HUES48 (cell line): ENCODE results near the gene CNTRL.
"Not testable (repeated sequence)": the region's sequence is repeated elsewhere in the genome, so short reads cannot be mapped to it uniquely, and the experiment has no call there.

Source experiments
- H3K27ac ChIP-seq: one replicate; pipeline ENCODE4 v1.7.0; 2013; ENCODE audit warnings: low read depth, low read length, inconsistent platforms
- H3K27me3 ChIP-seq: 2 replicates; pipeline ENCODE4 v1.6.1; 2013; ENCODE audit warnings: mild to moderate bottlenecking, low read length; ENCODE audit not compliant: control insufficient read depth, insufficient read depth
- H3K36me3 ChIP-seq: 2 replicates; pipeline ENCODE4 v1.6.1; 2013; ENCODE audit warnings: low read length; ENCODE audit not compliant: control insufficient read depth, insufficient read depth
- H3K4me1 ChIP-seq: 2 replicates; pipeline ENCODE4 v1.6.1; 2013; ENCODE audit warnings: mild to moderate bottlenecking, low read length; ENCODE audit not compliant: control insufficient read depth, insufficient read depth
- H3K4me3 ChIP-seq: 2 replicates; pipeline ENCODE4 v1.5.1; 2013; ENCODE audit warnings: mild to moderate bottlenecking, low read depth, low read length
- H3K9ac ChIP-seq: 2 replicates; pipeline ENCODE4 v1.6.1; 2013; ENCODE audit warnings: mild to moderate bottlenecking, low read depth, low read length, moderate library complexity
- H3K9me3 ChIP-seq: 2 replicates; pipeline ENCODE4 v1.6.1; 2013; ENCODE audit warnings: low read length; ENCODE audit not compliant: control insufficient read depth, insufficient read depth

Gene CNTRL

DNA sequence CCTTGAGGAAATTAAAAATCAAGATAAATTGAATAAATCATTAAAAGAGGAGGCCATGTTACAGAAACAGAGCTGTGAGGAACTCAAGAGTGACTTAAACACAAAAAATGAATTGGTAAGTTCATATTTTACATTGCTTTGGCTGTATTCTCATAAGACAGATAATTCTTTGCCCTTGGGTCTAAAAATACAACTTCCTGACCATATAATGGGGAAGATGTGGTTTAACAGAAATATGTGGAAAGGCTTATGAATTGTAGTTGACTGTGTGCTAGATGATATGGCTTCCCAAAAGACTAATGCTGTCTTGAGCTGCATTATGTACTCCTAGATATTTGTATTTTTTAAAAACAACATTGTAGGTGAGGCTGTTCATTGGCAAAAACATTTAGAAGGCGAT is 33.1 kb downstream of the CNTRL start:
- Histone ChIP-seq H3K27ac (no peak overlapping the region), H3K4me1 (0 out of 2 replicates have a peak, but pooled peaks cover 2% of the 10 kb centered on the region), H3K36me3 (no peaks in the 10 kb centered on the region)

DNA sequence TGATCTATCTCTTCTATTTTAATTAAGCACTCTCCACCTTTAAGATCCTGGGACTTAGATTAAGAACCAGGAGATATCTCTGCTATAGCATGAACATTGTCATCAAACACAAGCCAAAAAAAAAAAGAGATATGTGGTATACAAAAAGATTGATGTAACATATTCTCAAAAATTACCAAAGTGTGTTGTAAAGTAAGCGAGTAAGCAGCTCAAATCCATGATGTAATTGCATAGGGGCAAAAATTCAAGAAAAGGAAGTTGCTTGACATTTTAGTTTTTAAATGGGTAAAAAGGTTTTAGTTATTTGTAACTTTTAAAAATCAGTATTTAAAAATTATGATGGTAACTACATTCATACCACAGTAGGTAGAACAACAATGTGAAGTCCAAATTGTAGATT is 40.7 kb downstream of the CNTRL start:
- no peak overlapping the region for H3K27ac ChIP-seq
- no peaks in the 10 kb centered on the region for H3K36me3 ChIP-seq
- H3K9me3 ChIP-seq: no peaks in the 10 kb centered on the region
- H3K4me3 ChIP-seq: no peak overlapping the region
- no peaks in the 10 kb centered on the region for H3K27me3 ChIP-seq
- H3K9ac ChIP-seq: no peak overlapping the region
- no peaks in the 10 kb centered on the region for H3K4me1 ChIP-seq

More for the DNA sequence above, 33.1 kb downstream of the CNTRL start:
- Histone ChIP-seq H3K9ac (no peak overlapping the region), H3K9me3 (no peaks in the 10 kb centered on the region), H3K4me3 (no peak overlapping the region), H3K27me3 (no peaks in the 10 kb centered on the region)

DNA sequence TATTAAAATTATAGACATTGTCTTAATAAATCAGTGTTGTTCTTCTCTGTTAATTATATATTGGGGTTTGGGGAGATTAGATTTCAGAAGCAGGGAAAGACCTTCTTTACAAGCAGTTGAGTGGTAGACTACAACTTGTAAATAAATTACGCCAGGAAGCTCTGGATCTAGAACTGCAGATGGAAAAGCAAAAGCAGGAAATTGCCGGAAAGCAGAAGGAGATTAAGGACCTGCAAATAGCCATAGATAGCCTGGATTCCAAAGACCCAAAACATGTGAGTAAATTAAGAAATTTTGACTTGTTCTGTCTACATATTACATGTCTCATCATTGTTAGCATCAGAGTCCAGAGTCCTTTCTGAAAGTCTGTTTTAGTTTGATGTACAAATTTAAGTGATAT is 43.5 kb downstream of the CNTRL start:
- Histone ChIP-seq H3K36me3 (no peaks in the 10 kb centered on the region), H3K27me3 (no peaks in the 10 kb centered on the region), H3K9me3 (no peaks in the 10 kb centered on the region), H3K4me3 (no peak overlapping the region), H3K9ac (no peak overlapping the region), H3K4me1 (peaks cover 9% of the 10 kb centered on the region; the same call in 1 of the 2 replicates), H3K27ac (no peak overlapping the region)

DNA sequence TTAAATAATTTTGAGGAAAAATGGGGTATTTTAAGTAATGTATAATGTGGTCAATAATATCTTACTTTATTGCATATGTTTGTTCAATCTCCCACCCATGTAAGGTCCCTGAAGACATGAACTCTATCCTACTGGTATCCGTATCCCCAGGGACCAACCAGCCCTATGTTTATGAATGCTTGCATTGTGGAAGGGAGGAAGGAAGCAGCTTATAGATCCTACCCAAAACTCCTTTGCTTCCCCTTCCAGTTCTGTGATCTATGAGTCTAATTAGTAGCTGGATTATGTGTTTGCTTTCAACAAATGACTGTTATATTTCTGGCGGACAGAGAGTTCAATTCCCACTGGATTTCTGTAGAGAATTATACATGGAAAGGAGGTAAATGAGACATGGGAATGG is 45.6 kb downstream of the CNTRL start:
- no peak overlapping the region for H3K4me3 ChIP-seq
- H3K9ac ChIP-seq: no peak overlapping the region
- H3K9me3 ChIP-seq: no peaks in the 10 kb centered on the region
- H3K27me3 ChIP-seq: no peaks in the 10 kb centered on the region
- no peak overlapping the region for H3K27ac ChIP-seq
- H3K4me1 ChIP-seq: peaks cover 9% of the 10 kb centered on the region; the same call in 1 of the 2 replicates
- H3K36me3 ChIP-seq: no peaks in the 10 kb centered on the region

DNA sequence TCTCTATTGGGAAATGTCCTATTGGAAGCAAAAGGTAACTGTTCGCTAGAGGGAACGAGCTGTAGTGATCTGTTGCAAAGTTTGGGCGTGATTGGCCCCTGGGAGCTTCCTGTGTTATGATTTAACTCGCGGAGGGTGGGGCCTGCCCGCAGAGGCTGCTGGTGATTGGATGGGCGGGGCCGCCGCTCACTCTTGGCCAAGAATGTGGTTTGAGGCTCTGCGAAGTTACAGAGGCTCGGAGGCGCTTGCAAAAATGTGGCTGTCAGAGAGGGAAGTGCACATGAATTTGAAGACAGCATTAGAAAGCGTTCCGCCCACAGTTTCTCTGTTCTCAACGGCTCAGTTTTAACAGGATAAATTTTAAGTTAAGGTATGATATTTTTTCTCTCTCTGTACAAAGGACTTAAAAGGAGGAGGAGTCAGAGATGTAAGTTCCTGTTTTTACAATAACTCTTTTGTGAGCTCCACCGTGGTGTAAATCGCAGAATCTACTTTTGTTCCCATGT is 46.9 kb downstream of the CNTRL start:
- Histone ChIP-seq H3K4me3 (peak overlapping the region; percentile 65), H3K9ac (peak overlapping the region; percentile 9; the same call in 1 of the 2 replicates), H3K27me3 (no peaks in the 10 kb centered on the region), H3K4me1 (peaks cover 9% of the 10 kb centered on the region; the same call in 1 of the 2 replicates), H3K9me3 (no peaks in the 10 kb centered on the region), H3K36me3 (no peaks in the 10 kb centered on the region), H3K27ac (peak overlapping the region; percentile 16)

DNA sequence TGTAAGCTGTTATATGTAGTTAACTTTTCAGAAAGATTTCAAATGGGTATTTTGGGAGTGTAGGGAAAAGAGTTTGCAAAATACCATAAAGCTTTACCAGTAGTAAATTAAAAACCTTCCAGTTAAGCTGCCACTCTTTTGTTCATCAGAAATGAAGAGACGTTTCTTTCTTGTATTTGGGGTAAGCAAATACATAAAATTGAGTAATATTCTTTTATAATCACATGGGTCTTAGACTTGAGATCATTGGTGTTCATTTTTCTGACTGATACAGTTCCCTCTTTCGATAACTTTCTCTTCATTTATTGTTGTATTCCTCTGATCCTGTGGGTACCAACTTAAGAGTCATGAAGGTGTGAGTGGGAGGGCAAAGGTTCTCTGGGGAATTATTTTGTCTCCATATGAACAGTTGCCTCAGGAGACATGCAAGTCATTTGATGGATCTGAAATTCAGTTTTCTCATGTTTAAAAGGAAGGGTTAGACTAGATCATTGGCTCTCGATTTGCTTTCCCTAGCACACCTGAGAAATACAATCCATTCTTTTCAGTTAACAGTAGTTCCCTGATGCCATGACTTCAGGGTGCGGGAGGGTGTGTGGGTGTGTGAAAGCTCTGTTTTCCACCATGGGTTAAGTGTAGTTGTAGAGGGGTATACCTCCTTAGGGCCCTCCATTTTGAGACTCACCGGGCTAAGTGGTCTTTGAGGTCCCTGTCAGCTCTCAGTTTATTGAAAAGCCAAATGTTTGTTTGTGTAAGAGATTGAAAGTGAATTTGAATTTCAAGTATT is 47.7 kb downstream of the CNTRL start:
- no peak overlapping the region for H3K27ac ChIP-seq
- no peaks in the 10 kb centered on the region for H3K9me3 ChIP-seq
- H3K36me3 ChIP-seq: no peaks in the 10 kb centered on the region
- H3K4me1 ChIP-seq: peaks cover 9% of the 10 kb centered on the region; the same call in 1 of the 2 replicates
- no peak overlapping the region for H3K9ac ChIP-seq
- H3K27me3 ChIP-seq: no peaks in the 10 kb centered on the region
- peak overlapping the region; percentile 65 for H3K4me3 ChIP-seq

DNA sequence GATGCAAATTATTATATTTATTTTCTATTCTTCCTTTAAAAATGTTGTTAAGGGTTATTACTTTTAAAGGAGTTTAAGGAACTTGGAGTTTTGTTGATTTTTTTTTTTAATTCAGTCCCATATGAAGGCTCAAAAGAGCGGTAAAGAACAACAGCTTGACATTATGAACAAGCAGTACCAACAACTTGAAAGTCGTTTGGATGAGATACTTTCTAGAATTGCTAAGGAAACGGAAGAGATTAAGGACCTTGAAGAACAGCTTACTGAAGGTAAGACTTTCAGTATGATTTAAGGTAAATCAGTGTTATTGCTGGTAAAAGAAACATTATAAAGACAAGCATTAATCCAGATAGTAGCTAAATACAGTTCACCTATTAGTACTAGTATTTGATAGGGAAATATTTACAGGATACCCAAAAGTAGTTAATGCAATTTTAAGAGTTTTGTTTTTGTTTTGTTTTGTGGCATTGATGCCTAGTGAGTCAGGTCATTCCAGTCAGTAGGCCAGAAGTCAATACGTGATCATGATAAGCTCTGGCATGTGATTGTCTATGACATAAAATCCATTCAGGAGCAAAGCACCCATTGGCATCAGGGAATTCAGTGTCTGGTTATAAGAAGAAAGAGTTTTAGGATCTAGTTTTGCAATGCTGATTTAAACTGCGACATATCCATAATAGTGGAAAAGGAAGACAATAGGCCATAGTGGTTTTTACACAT is 49.2 kb downstream of the CNTRL start:
- no peak overlapping the region for H3K9ac ChIP-seq
- no peaks in the 10 kb centered on the region for H3K36me3 ChIP-seq
- H3K27me3 ChIP-seq: no peaks in the 10 kb centered on the region
- H3K4me3 ChIP-seq: no peak overlapping the region
- peaks cover 9% of the 10 kb centered on the region; the same call in 1 of the 2 replicates for H3K4me1 ChIP-seq
- H3K27ac ChIP-seq: no peak overlapping the region
- no peaks in the 10 kb centered on the region for H3K9me3 ChIP-seq

DNA sequence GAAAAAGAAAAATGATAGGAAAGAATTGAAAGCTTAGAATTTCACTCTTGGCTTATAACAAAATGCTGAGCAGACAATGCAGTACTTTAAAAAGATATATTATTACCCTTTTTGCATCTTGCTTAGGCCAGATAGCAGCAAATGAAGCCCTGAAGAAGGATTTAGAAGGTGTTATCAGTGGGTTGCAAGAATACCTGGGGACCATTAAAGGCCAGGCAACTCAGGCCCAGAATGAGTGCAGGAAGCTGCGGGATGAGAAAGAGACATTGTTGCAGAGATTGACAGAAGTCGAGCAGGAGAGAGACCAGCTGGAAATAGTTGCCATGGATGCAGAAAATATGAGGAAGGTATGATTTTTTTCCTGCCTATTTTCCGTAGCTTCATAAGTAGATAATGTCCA is 50.8 kb downstream of the CNTRL start:
- no peaks in the 10 kb centered on the region for H3K27me3 ChIP-seq
- no peaks in the 10 kb centered on the region for H3K9me3 ChIP-seq
- H3K27ac ChIP-seq: no peak overlapping the region
- H3K4me3 ChIP-seq: no peak overlapping the region
- no peak overlapping the region for H3K9ac ChIP-seq
- H3K36me3 ChIP-seq: no peaks in the 10 kb centered on the region
- peaks cover 9% of the 10 kb centered on the region; the same call in 1 of the 2 replicates for H3K4me1 ChIP-seq

DNA sequence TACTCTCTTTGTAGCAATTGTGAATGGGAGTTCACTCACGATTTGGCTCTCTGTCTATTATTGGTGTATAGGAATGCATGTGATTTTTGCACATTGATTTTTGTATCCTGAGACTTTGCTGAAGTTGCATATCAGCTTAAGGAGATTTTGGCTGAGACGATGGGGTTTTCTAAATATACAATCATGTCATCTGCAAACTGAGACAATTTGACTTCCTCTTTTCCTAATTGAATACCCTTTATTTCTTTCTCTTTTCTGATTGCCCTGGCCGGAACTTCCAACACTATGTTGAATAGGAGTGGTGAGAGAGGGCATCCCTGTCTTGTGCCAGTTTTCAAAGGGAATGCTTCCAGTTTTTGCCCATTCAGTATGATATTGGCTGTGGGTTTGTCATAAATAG is 54.6 kb downstream of the CNTRL start:
- H3K36me3 ChIP-seq, H3K9me3 ChIP-seq, H3K4me3 ChIP-seq, H3K27me3 ChIP-seq, H3K4me1 ChIP-seq, H3K9ac ChIP-seq, H3K27ac ChIP-seq: not testable (repeated sequence)

DNA sequence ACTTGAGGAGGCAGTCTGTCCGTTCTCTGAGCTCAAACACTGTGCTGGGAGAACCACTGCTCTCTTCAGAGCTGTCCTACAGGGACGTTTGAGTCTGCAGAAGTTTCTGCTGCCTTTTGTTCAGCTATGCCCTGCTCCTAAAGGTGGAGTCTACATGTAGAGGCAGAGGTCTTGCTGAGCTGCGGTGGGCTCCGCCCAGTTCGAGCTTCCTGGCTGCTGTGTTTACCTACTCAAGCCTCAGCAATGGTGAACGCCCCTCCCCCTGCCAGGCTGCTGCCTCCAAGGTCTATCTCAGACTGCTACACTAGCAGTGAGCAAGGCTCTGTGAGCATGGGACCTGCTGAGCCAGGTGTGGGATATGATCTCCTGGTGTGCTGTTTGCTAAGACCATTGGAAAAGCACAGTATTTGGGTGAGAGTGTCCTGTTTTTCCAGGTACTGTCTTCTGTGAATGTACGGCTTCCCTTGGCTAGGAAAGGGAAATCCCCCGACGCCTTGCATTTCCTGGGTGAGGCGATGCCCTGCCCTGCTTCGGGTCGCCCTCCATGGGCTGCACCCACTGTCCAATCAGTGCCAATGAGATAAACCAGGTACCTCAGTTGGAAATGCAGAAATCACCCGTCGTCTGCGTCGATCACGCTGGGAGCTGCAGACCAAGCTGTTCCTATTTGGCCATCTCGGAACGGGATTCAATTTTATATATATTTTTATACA is 58.5 kb downstream of the CNTRL start:
- Histone ChIP-seq H3K4me3 (no peak overlapping the region), H3K9me3 (no peaks in the 10 kb centered on the region), H3K27me3 (no peaks in the 10 kb centered on the region), H3K36me3 (no peaks in the 10 kb centered on the region), H3K9ac (no peak overlapping the region), H3K27ac (no peak overlapping the region), H3K4me1 (peaks cover 15% of the 10 kb centered on the region)
